Sigmoid colon (tissue), 4 donors: ENCODE results near the gene TET1.

ENCODE experiments used
- CTCF ChIP-seq, 4 experiments: fragments of 450-650 bp in 3 of 4; fragments of 200-600 bp in 1 of 4; IDR thresholded peaks; one replicate each; pipeline ENCODE4 v1.5.1; 2016 to 2019; ENCODE audit warnings: antibody characterized with exemption in 4 of 4, mild to moderate bottlenecking in 3 of 4, moderate library complexity in 2 of 4
- POLR2A ChIP-seq, 2 donors: fragments of 450-650 bp; IDR thresholded peaks; one replicate each; pipeline ENCODE4 v1.6.1; 2016; ENCODE audit warnings: antibody characterized with exemption in 2 of 2, mild to moderate bottlenecking in 2 of 2, moderate library complexity in 2 of 2
- POLR2AphosphoS5 ChIP-seq, 4 donors: sonication (generic); formaldehyde crosslinking; IDR thresholded peaks; one replicate each; pipeline ENCODE4 v1.6.1; 2017; ENCODE audit warnings: antibody characterized with exemption in 4 of 4

- no peak for TF ChIP-seq CTCF (IDR thresholded peaks at IDR 0.05)
- no peak for TF ChIP-seq POLR2A (IDR thresholded peaks at IDR 0.05)
- TF ChIP-seq POLR2AphosphoS5 (IDR thresholded peaks at IDR 0.05), result no peak
Measured at GRCh38 chr10:68633816-68634466, 73.8 kb downstream of the TET1 start.
